ENCODE measurements around the gene NUDT1. TPM values are rescaled to one million over a fixed set of nuclear protein-coding genes. Genes with fewer than 3 reads are reported as not detected.

Gene NUDT1
- total and polyA plus RNA-seq, 2 donors, result 37.5 to 105 TPM

DNA sequence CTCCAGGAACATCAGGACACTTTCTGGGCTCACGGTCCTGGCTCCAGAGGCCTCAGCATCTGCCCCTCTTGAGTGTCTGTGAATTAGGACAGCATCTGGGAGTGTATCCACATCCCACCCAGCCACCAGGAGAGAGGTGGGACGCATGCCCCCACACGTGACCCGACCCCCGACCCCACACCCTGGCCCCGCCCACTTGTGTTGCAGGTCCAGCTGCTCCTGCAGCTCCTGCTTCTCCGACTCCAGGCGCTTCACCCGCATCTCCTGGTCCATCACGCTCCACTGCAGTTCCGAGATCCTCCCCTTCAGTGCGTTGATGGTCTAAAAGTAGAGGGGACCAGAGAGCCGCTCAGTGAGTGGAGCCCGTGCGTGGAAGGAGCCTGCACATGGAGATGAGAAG lies 22.9 kb upstream of the NUDT1 start:
- peaks cover 74 to 96% of the 10 kb centered on the region in 2 donors for H3K36me3 ChIP-seq (ENCODE audit: control insufficient read depth in 2 of 2, insufficient read depth in 2 of 2, low read length in 1 of 2)
- DNase-seq (ENCODE audit: low read depth in 6 of 9, low spot score in 9 of 9), result no peak
- H3K27me3 ChIP-seq (ENCODE audit: control insufficient read depth in 2 of 2, insufficient read depth in 1 of 2, low read length in 1 of 2), result no peaks in the 10 kb centered on the region
- WGBS, result 98% methylated on average over 15 of the region's 15 CpGs
- no peak overlapping the region for H3K4me3 ChIP-seq (ENCODE audit: low read length in 2 of 2)
- no peaks in the 10 kb centered on the region for H3K4me1 ChIP-seq (ENCODE audit: control insufficient read depth in 2 of 2, insufficient read depth in 2 of 2, low read length in 2 of 2)
- no peak overlapping the region for H3K27ac ChIP-seq (ENCODE audit: low read depth in 1 of 2, low read length in 1 of 2)
- H3K9me3 ChIP-seq (ENCODE audit: control insufficient read depth in 2 of 2, insufficient read depth in 1 of 2, low read length in 1 of 2), result no peaks in the 10 kb centered on the region

DNA sequence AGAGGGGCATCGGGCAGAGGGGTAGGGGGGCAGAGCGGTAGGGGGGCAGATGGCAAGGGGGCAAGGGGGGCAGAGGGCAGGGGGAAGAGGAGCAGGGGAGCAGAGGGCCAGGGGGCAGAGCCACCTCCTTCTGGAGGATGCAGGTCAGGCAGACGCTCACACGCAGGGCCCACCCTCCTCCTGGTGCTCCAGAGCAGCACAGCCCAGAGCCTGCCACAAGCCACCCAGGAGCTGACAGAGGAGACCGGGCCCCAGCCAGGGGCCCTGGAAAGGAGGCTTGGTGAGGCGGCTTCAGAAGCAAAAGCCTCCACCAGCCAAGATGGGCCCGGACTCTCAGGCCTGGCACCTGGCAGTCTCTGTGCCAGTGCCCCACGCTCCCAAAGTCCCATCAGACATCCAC lies 22.4 kb upstream of the NUDT1 start:
- no peak overlapping the region for H3K27ac ChIP-seq (ENCODE audit: low read depth in 1 of 2, low read length in 1 of 2)
- H3K4me1 ChIP-seq (ENCODE audit: control insufficient read depth in 2 of 2, insufficient read depth in 2 of 2, low read length in 2 of 2), result no peaks in the 10 kb centered on the region
- DNase-seq (ENCODE audit: low read depth in 6 of 9, low spot score in 9 of 9), result no peak
- 98% methylated on average over 8 of the region's 8 CpGs for WGBS
- peaks cover 74 to 96% of the 10 kb centered on the region in 2 donors for H3K36me3 ChIP-seq (ENCODE audit: control insufficient read depth in 2 of 2, insufficient read depth in 2 of 2, low read length in 1 of 2)
- H3K4me3 ChIP-seq (ENCODE audit: low read length in 2 of 2), result no peak overlapping the region
- no peaks in the 10 kb centered on the region for H3K9me3 ChIP-seq (ENCODE audit: control insufficient read depth in 2 of 2, insufficient read depth in 1 of 2, low read length in 1 of 2)
- H3K27me3 ChIP-seq (ENCODE audit: control insufficient read depth in 2 of 2, insufficient read depth in 1 of 2, low read length in 1 of 2), result no peaks in the 10 kb centered on the region

- no peak overlapping the region for H3K27ac ChIP-seq (ENCODE audit: low read depth in 1 of 2, low read length in 1 of 2)
- WGBS, result 98% methylated on average over 19 of the region's 19 CpGs
Measured at GRCh38 chr7:2220030-2220429, 22.0 kb upstream of the NUDT1 start.

DNA sequence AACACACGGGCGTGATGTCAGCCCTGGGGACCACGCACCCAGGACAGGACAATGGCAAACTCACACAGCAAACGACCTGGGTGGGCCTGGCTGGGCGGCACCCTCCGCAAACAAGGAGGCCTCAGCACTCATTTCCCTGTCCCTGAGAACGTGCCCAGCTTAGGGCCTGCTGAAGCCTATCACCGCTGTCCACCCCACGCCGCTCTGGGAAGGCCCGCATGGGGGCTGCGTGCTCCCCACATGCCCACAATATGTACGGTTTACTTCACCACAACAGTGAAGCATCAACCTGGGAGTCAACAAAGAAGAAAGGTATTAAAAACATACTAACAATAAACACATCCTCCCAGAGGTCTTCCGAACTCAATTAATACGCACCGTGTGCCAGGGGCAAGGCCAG lies 21.5 kb upstream of the NUDT1 start:
- DNase-seq (ENCODE audit: low read depth in 6 of 9, low spot score in 9 of 9), result no peak

More at GRCh38 chr7:2220030-2220429, 22.0 kb upstream of the NUDT1 start:
- no peak for DNase-seq (ENCODE audit: low read depth in 6 of 9, low spot score in 9 of 9)
- Histone ChIP-seq H3K27me3 (ENCODE audit: control insufficient read depth in 2 of 2, insufficient read depth in 1 of 2, low read length in 1 of 2) (no peaks in the 10 kb centered on the region), H3K36me3 (ENCODE audit: control insufficient read depth in 2 of 2, insufficient read depth in 2 of 2, low read length in 1 of 2) (peaks cover 75 to 96% of the 10 kb centered on the region in 2 donors), H3K4me1 (ENCODE audit: control insufficient read depth in 2 of 2, insufficient read depth in 2 of 2, low read length in 2 of 2) (no peaks in the 10 kb centered on the region), H3K9me3 (ENCODE audit: control insufficient read depth in 2 of 2, insufficient read depth in 1 of 2, low read length in 1 of 2) (no peaks in the 10 kb centered on the region), H3K4me3 (ENCODE audit: low read length in 2 of 2) (no peak overlapping the region)

GRCh38 chr7:2220954-2221353 lies 21.1 kb upstream of the NUDT1 start:
- Histone ChIP-seq H3K27me3 (ENCODE audit: control insufficient read depth in 2 of 2, insufficient read depth in 1 of 2, low read length in 1 of 2) (no peaks in the 10 kb centered on the region), H3K9me3 (ENCODE audit: control insufficient read depth in 2 of 2, insufficient read depth in 1 of 2, low read length in 1 of 2) (no peaks in the 10 kb centered on the region), H3K4me1 (ENCODE audit: control insufficient read depth in 2 of 2, insufficient read depth in 2 of 2, low read length in 2 of 2) (no peaks in the 10 kb centered on the region), H3K4me3 (ENCODE audit: low read length in 2 of 2) (no peak overlapping the region), H3K27ac (ENCODE audit: low read depth in 1 of 2, low read length in 1 of 2) (no peak overlapping the region), H3K36me3 (ENCODE audit: control insufficient read depth in 2 of 2, insufficient read depth in 2 of 2, low read length in 1 of 2) (peaks cover 77 to 96% of the 10 kb centered on the region in 2 donors)
- 92% methylated on average over 17 of the region's 17 CpGs for WGBS
- no peak for DNase-seq (ENCODE audit: low read depth in 6 of 9, low spot score in 9 of 9)

More for the DNA sequence above, 21.5 kb upstream of the NUDT1 start:
- 91% methylated on average over 16 of the region's 16 CpGs for WGBS
- Histone ChIP-seq H3K9me3 (ENCODE audit: control insufficient read depth in 2 of 2, insufficient read depth in 1 of 2, low read length in 1 of 2) (no peaks in the 10 kb centered on the region), H3K27ac (ENCODE audit: low read depth in 1 of 2, low read length in 1 of 2) (no peak overlapping the region), H3K36me3 (ENCODE audit: control insufficient read depth in 2 of 2, insufficient read depth in 2 of 2, low read length in 1 of 2) (peaks cover 77 to 96% of the 10 kb centered on the region in 2 donors), H3K4me3 (ENCODE audit: low read length in 2 of 2) (no peak overlapping the region), H3K4me1 (ENCODE audit: control insufficient read depth in 2 of 2, insufficient read depth in 2 of 2, low read length in 2 of 2) (no peaks in the 10 kb centered on the region), H3K27me3 (ENCODE audit: control insufficient read depth in 2 of 2, insufficient read depth in 1 of 2, low read length in 1 of 2) (no peaks in the 10 kb centered on the region)

DNA sequence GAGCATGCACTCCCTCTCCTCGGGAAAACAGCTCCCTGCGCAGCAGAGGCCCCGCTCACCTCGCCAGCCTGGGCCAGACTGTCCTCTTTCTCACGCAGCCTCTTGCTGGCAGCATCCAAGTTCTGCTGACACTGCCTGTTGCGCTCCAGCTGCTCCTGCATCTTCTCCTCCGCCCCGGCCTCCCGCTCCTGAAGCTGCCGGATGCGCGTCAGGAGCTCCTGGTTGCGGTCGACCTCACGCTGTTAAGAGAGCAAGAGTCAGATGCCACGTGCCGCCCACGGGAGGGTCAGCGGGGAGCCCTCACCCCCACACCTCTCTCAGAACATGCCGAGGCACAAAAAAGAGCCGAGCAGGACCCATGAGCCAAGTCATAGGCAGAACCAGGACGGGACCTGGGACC lies 19.5 kb upstream of the NUDT1 start:
- Histone ChIP-seq H3K9me3 (ENCODE audit: control insufficient read depth in 2 of 2, insufficient read depth in 1 of 2, low read length in 1 of 2) (peaks cover 0 to 4% of the 10 kb centered on the region in 2 donors), H3K4me1 (ENCODE audit: control insufficient read depth in 2 of 2, insufficient read depth in 2 of 2, low read length in 2 of 2) (no peaks in the 10 kb centered on the region), H3K27ac (ENCODE audit: low read depth in 1 of 2, low read length in 1 of 2) (no peak overlapping the region), H3K4me3 (ENCODE audit: low read length in 2 of 2) (no peak overlapping the region), H3K27me3 (ENCODE audit: control insufficient read depth in 2 of 2, insufficient read depth in 1 of 2, low read length in 1 of 2) (no peaks in the 10 kb centered on the region), H3K36me3 (ENCODE audit: control insufficient read depth in 2 of 2, insufficient read depth in 2 of 2, low read length in 1 of 2) (peaks cover 74 to 95% of the 10 kb centered on the region in 2 donors)
- no peak for DNase-seq (ENCODE audit: low read depth in 6 of 9, low spot score in 9 of 9)
- WGBS, result 97% methylated on average over 22 of the region's 22 CpGs

GRCh38 chr7:2223321-2223720 lies 18.7 kb upstream of the NUDT1 start:
- no peak for DNase-seq (ENCODE audit: low read depth in 6 of 9, low spot score in 9 of 9)
- peaks cover 0 to 4% of the 10 kb centered on the region in 2 donors for H3K9me3 ChIP-seq (ENCODE audit: control insufficient read depth in 2 of 2, insufficient read depth in 1 of 2, low read length in 1 of 2)
- WGBS, result 95% methylated on average over 17 of the region's 17 CpGs
- H3K27ac ChIP-seq (ENCODE audit: low read depth in 1 of 2, low read length in 1 of 2), result no peak overlapping the region
- H3K36me3 ChIP-seq (ENCODE audit: control insufficient read depth in 2 of 2, insufficient read depth in 2 of 2, low read length in 1 of 2), result peaks cover 77 to 94% of the 10 kb centered on the region in 2 donors
- no peaks in the 10 kb centered on the region for H3K27me3 ChIP-seq (ENCODE audit: control insufficient read depth in 2 of 2, insufficient read depth in 1 of 2, low read length in 1 of 2)
- no peak overlapping the region for H3K4me3 ChIP-seq (ENCODE audit: low read length in 2 of 2)
- H3K4me1 ChIP-seq (ENCODE audit: control insufficient read depth in 2 of 2, insufficient read depth in 2 of 2, low read length in 2 of 2), result no peaks in the 10 kb centered on the region

GRCh38 chr7:2224491-2224928 lies 17.5 kb upstream of the NUDT1 start:
- no peak overlapping the region for H3K4me3 ChIP-seq (ENCODE audit: low read length in 2 of 2)
- H3K27ac ChIP-seq (ENCODE audit: low read depth in 1 of 2, low read length in 1 of 2), result no peak overlapping the region
- DNase-seq (ENCODE audit: low read depth in 6 of 9, low spot score in 9 of 9), result no peak
- WGBS, result 96% methylated on average over 13 of the region's 13 CpGs
- no peaks in the 10 kb centered on the region for H3K27me3 ChIP-seq (ENCODE audit: control insufficient read depth in 2 of 2, insufficient read depth in 1 of 2, low read length in 1 of 2)
- H3K36me3 ChIP-seq (ENCODE audit: control insufficient read depth in 2 of 2, insufficient read depth in 2 of 2, low read length in 1 of 2), result peaks cover 76 to 89% of the 10 kb centered on the region in 2 donors
- H3K4me1 ChIP-seq (ENCODE audit: control insufficient read depth in 2 of 2, insufficient read depth in 2 of 2, low read length in 2 of 2), result no peaks in the 10 kb centered on the region
- H3K9me3 ChIP-seq (ENCODE audit: control insufficient read depth in 2 of 2, insufficient read depth in 1 of 2, low read length in 1 of 2), result peaks cover 0 to 4% of the 10 kb centered on the region in 2 donors

DNA sequence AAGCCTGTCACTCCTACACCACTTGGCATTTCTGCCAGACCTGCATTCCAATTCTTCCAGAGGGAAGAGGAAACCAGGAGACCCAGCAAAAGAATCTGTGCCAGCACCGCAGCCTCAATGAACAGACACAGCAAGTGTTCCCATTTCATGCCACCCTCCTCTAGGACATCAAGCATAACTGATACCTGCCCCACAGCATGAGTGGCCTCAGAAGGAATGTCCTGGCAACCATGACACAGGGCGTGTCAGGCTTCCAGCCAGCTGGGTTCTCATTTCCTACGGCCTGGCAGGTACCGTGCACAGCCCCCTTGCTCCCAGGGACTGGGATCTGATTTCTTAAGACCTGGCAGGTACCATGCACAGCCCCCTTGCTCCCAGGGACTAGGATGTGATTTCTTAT lies 17.1 kb upstream of the NUDT1 start:
- DNase-seq (ENCODE audit: low read depth in 6 of 9, low spot score in 9 of 9), result no peak
- Histone ChIP-seq H3K27ac (ENCODE audit: low read depth in 1 of 2, low read length in 1 of 2) (no peak overlapping the region), H3K4me1 (ENCODE audit: control insufficient read depth in 2 of 2, insufficient read depth in 2 of 2, low read length in 2 of 2) (no peaks in the 10 kb centered on the region), H3K4me3 (ENCODE audit: low read length in 2 of 2) (no peak overlapping the region), H3K36me3 (ENCODE audit: control insufficient read depth in 2 of 2, insufficient read depth in 2 of 2, low read length in 1 of 2) (peaks cover 80 to 89% of the 10 kb centered on the region in 2 donors), H3K9me3 (ENCODE audit: control insufficient read depth in 2 of 2, insufficient read depth in 1 of 2, low read length in 1 of 2) (peaks cover 0 to 4% of the 10 kb centered on the region in 2 donors), H3K27me3 (ENCODE audit: control insufficient read depth in 2 of 2, insufficient read depth in 1 of 2, low read length in 1 of 2) (no peaks in the 10 kb centered on the region)
- WGBS, result 83% methylated on average over 4 of the region's 4 CpGs

Measured in thymus (tissue), 11 donors.